HepG2 (cell line): ENCODE results near the gene UBC. TPM values are rescaled to one million over a fixed set of nuclear protein-coding genes. Genes with fewer than 3 reads are reported as not detected.

Experiments
- BORCS8-MEF2B ChIP-seq: sonication (generic); formaldehyde crosslinking; IDR thresholded peaks from 2 replicates; pipeline ENCODE4 v1.8.0; 2022; ENCODE audit warnings: mild to moderate bottlenecking, missing genetic modification reagents
- DPF2 ChIP-seq: sonication (generic); formaldehyde crosslinking; IDR thresholded peaks from 2 replicates; pipeline ENCODE4 v1.4.0; 2020; ENCODE audit warnings: mild to moderate bottlenecking, low read depth, missing genetic modification reagents, borderline replicate concordance
- GLI4 ChIP-seq: sonication (generic); formaldehyde crosslinking; IDR thresholded peaks from 2 replicates; pipeline ENCODE4 v1.5.1; 2020; ENCODE audit warnings: missing genetic modification reagents, mild to moderate bottlenecking, moderate library complexity, borderline replicate concordance
- MED1 ChIP-seq: sonication (generic); formaldehyde crosslinking; IDR thresholded peaks from 2 replicates; pipeline ENCODE4 v1.4.0; 2020; ENCODE audit warnings: missing genetic modification reagents
- NR2F2 ChIP-seq: IDR thresholded peaks from 2 replicates; pipeline ENCODE4 v1.6.1; 2012; ENCODE audit warnings: low read depth, inconsistent platforms, borderline replicate concordance
- RCOR2 ChIP-seq: IDR thresholded peaks from 2 replicates; pipeline ENCODE4 v1.6.1; 2016; ENCODE audit warnings: missing biosample characterization, missing genetic modification reagents
- SMYD3 ChIP-seq: sonication (generic); formaldehyde crosslinking; IDR thresholded peaks from 2 replicates; pipeline ENCODE4 v1.8.1; 2023; ENCODE audit warnings: mild to moderate bottlenecking, missing genetic modification reagents
- SSRP1 ChIP-seq: IDR thresholded peaks from 2 replicates; pipeline ENCODE4 v1.6.1; 2016; ENCODE audit warnings: control low read depth
- ZBTB38 ChIP-seq: sonication (generic); formaldehyde crosslinking; IDR thresholded peaks from 2 replicates; pipeline ENCODE4 v1.5.1; 2020; ENCODE audit warnings: mild to moderate bottlenecking, missing genetic modification reagents
- ZNF264 ChIP-seq: sonication (generic); formaldehyde crosslinking; IDR thresholded peaks from 2 replicates; pipeline ENCODE4 v1.4.0; 2020; ENCODE audit warnings: missing genetic modification reagents
- ZNF296 ChIP-seq: sonication (generic); formaldehyde crosslinking; conservative IDR thresholded peaks from 2 replicates; pipeline ENCODE4 v1.5.0; 2020; ENCODE audit warnings: mild to moderate bottlenecking, missing genetic modification reagents
- ZNF503 ChIP-seq: sonication (generic); formaldehyde crosslinking; IDR thresholded peaks from 2 replicates; pipeline ENCODE4 v1.4.0; 2020; ENCODE audit warnings: missing genetic modification reagents
- ZNF547 ChIP-seq: sonication (generic); formaldehyde crosslinking; IDR thresholded peaks from 2 replicates; pipeline ENCODE4 v1.5.1; 2020; ENCODE audit warnings: mild to moderate bottlenecking, missing genetic modification reagents
- ZNF557 ChIP-seq: sonication (generic); formaldehyde crosslinking; IDR thresholded peaks from 2 replicates; pipeline ENCODE4 v1.4.0; 2020; ENCODE audit warnings: missing genetic modification reagents
- ZNF782 ChIP-seq: sonication (generic); formaldehyde crosslinking; IDR thresholded peaks from 2 replicates; pipeline ENCODE4 v1.4.0; 2020; ENCODE audit warnings: missing genetic modification reagents, mild to moderate bottlenecking, borderline replicate concordance
- polyA plus RNA-seq, 8 experiments: library from polyadenylated mRNA; depleted of rRNA in 3 of 8; stranded (reverse) in 7 of 8; unstranded in 1 of 8; fragments of >200 nt; fragmentation: Illumina TruSeq in 4 of 8; extraction: Trizol in 4 of 8; gene quantifications; 2 replicates each; pipeline versions ENCODE4 v1.2.1 to v1.2.3, GENCODE V29; 2011 to 2016; ENCODE audit warnings: low read depth in 4 of 8, missing spikeins in 1 of 8, mixed read lengths in 1 of 8; ENCODE audit not compliant: insufficient read depth in 1 of 8
- total RNA-seq, 5 experiments: library from RNA; depleted of rRNA; stranded (reverse); fragments of >200 nt; fragmentation: Illumina TruSeq; extraction: Trizol; gene quantifications; 2 replicates each; pipeline ENCODE4 v1.2.3, GENCODE V29; 2016; ENCODE audit warnings: low read depth in 1 of 5
- TF ChIP-seq, protein P1 (sequence below): sonication (generic); formaldehyde crosslinking; IDR thresholded peaks from 2 replicates; pipeline ENCODE4 v1.4.0; 2020; ENCODE audit warnings: mild to moderate bottlenecking, missing genetic modification reagents
- TF ChIP-seq, protein P2 (sequence below): sonication (generic); formaldehyde crosslinking; IDR thresholded peaks from 2 replicates; pipeline ENCODE4 v1.5.1; 2020; ENCODE audit warnings: mild to moderate bottlenecking, missing genetic modification reagents, moderate library complexity
- TF ChIP-seq, protein P3 (sequence below): sonication (generic); formaldehyde crosslinking; IDR thresholded peaks from 2 replicates; pipeline ENCODE4 v1.8.1; 2023; ENCODE audit warnings: mild to moderate bottlenecking, missing genetic modification reagents

Gene UBC
- total and polyA plus RNA-seq, 2 of the 13 experiments (the other 11 are each of a cell fraction or from before 2014, with no cell fraction given): 805 to 1,432 TPM

- TF ChIP-seq ZNF503 (CRISPR knock-in tag): peak; percentile 59; the same call in 1 of the 2 replicates
- no peak; the same call in 1 of the 2 replicates for TF ChIP-seq ZNF264
- TF ChIP-seq MED1: peak; percentile 65
- peak; percentile 57; the same call in 1 of the 2 replicates for TF ChIP-seq NR2F2
- no peak for TF ChIP-seq GLI4
- TF ChIP-seq ZBTB38: no peak
- peak; percentile 43; the same call in 1 of the 2 replicates for TF ChIP-seq ZNF557 (CRISPR knock-in tag)
- TF ChIP-seq, protein P1, sequence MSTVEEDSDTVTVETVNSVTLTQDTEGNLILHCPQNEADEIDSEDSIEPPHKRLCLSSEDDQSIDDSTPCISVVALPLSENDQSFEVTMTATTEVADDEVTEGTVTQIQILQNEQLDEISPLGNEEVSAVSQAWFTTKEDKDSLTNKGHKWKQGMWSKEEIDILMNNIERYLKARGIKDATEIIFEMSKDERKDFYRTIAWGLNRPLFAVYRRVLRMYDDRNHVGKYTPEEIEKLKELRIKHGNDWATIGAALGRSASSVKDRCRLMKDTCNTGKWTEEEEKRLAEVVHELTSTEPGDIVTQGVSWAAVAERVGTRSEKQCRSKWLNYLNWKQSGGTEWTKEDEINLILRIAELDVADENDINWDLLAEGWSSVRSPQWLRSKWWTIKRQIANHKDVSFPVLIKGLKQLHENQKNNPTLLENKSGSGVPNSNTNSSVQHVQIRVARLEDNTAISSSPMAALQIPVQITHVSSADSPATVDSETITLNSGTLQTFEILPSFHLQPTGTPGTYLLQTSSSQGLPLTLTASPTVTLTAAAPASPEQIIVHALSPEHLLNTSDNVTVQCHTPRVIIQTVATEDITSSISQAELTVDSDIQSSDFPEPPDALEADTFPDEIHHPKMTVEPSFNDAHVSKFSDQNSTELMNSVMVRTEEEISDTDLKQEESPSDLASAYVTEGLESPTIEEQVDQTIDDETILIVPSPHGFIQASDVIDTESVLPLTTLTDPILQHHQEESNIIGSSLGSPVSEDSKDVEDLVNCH: no peak
- TF ChIP-seq DPF2: no peak
- TF ChIP-seq ZNF547 (CRISPR knock-in tag): no peak
- TF ChIP-seq SMYD3 (CRISPR knock-in tag): no peak
- no peak for TF ChIP-seq ZNF296 (CRISPR knock-in tag)
- TF ChIP-seq RCOR2 (CRISPR knock-in tag): peak; percentile 12; the same call in 1 of the 2 replicates
- TF ChIP-seq ZNF782: no peak
- TF ChIP-seq, protein P2, sequence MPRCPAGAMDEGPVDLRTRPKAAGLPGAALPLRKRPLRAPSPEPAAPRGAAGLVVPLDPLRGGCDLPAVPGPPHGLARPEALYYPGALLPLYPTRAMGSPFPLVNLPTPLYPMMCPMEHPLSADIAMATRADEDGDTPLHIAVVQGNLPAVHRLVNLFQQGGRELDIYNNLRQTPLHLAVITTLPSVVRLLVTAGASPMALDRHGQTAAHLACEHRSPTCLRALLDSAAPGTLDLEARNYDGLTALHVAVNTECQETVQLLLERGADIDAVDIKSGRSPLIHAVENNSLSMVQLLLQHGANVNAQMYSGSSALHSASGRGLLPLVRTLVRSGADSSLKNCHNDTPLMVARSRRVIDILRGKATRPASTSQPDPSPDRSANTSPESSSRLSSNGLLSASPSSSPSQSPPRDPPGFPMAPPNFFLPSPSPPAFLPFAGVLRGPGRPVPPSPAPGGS (CRISPR knock-in tag): no peak
- peak; percentile 75; the same call in 1 of the 2 replicates for TF ChIP-seq BORCS8-MEF2B (CRISPR knock-in tag)
- TF ChIP-seq SSRP1 (CRISPR knock-in tag): no peak
- TF ChIP-seq, protein P3, sequence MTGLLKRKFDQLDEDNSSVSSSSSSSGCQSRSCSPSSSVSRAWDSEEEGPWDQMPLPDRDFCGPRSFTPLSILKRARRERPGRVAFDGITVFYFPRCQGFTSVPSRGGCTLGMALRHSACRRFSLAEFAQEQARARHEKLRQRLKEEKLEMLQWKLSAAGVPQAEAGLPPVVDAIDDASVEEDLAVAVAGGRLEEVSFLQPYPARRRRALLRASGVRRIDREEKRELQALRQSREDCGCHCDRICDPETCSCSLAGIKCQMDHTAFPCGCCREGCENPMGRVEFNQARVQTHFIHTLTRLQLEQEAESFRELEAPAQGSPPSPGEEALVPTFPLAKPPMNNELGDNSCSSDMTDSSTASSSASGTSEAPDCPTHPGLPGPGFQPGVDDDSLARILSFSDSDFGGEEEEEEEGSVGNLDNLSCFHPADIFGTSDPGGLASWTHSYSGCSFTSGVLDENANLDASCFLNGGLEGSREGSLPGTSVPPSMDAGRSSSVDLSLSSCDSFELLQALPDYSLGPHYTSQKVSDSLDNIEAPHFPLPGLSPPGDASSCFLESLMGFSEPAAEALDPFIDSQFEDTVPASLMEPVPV (CRISPR knock-in tag): no peak
Measured at GRCh38 chr12:124927201-124928094, 13.0 kb upstream of the UBC start (continued).
